GM18873 (cell line): ENCODE measurements around the gene ELOVL5.
A peak's percentile ranks its signal among the peaks of the same experiment; 100 is the strongest.

Experiments
- ATAC-seq: cut with Tn5 transposase; IDR thresholded peaks from one replicate; pipeline ENCODE4 v1.9.1; 2021; ENCODE audit warnings: mild to moderate bottlenecking, moderate library complexity, moderate number of reproducible peaks; ENCODE audit not compliant: unreplicated experiment, low FRiP score

ELOVL5 gene

GRCh38 chr6:53284901-53285300, 63.8 kb downstream of the ELOVL5 start:
- peak; percentile 79 for ATAC-seq

- no peak for ATAC-seq
Measured at GRCh38 chr6:53282741-53283140, 66.0 kb downstream of the ELOVL5 start.

- ATAC-seq, result no peak
Measured at GRCh38 chr6:53282234-53282633, 66.5 kb downstream of the ELOVL5 start.

- peak; percentile 55 for ATAC-seq
Measured at GRCh38 chr6:53281518-53282215, 67.1 kb downstream of the ELOVL5 start.

GRCh38 chr6:53280207-53280606, 68.5 kb downstream of the ELOVL5 start:
- ATAC-seq, result no peak

- ATAC-seq, result no peak
Measured at GRCh38 chr6:53279293-53279692, 69.5 kb downstream of the ELOVL5 start.

- no peak for ATAC-seq
Measured at GRCh38 chr6:53273370-53273769, 75.4 kb downstream of the ELOVL5 start.

- ATAC-seq, result no peak
Measured at GRCh38 chr6:53269827-53270226, 78.9 kb downstream of the ELOVL5 start.

- no peak for ATAC-seq
Measured at GRCh38 chr6:53268858-53269608, 79.7 kb downstream of the ELOVL5 start.

GRCh38 chr6:53266553-53267090, 82.1 kb downstream of the ELOVL5 start:
- no peak for ATAC-seq

- no peak for ATAC-seq
Measured at GRCh38 chr6:53264915-53265607, 83.7 kb downstream of the ELOVL5 start.

GRCh38 chr6:53264337-53264736, 84.4 kb downstream of the ELOVL5 start:
- ATAC-seq, result no peak

- ATAC-seq, result no peak
Measured at GRCh38 chr6:53263917-53264316, 84.8 kb downstream of the ELOVL5 start.

- ATAC-seq, result no peak
Measured at GRCh38 chr6:53259860-53260580, 88.7 kb downstream of the ELOVL5 start.

GRCh38 chr6:53258774-53259155, 90.0 kb downstream of the ELOVL5 start:
- no peak for ATAC-seq

GRCh38 chr6:53258076-53258773, 90.5 kb downstream of the ELOVL5 start:
- ATAC-seq, result no peak

- ATAC-seq, result no peak
Measured at GRCh38 chr6:53257533-53257932, 91.2 kb downstream of the ELOVL5 start.

GRCh38 chr6:53257001-53257400, 91.7 kb downstream of the ELOVL5 start:
- no peak for ATAC-seq

GRCh38 chr6:53252177-53252692, 96.5 kb downstream of the ELOVL5 start:
- no peak for ATAC-seq
